Gastrocnemius medialis (tissue), 4 donors: Measurements from ENCODE around the gene BBS10.

Source experiments
- POLR2A ChIP-seq, 2 donors: fragments of 450-650 bp; IDR thresholded peaks; one replicate each; pipeline ENCODE4 v1.6.1; 2017; ENCODE audit warnings: antibody characterized with exemption in 2 of 2, mild to moderate bottlenecking in 2 of 2, moderate library complexity in 2 of 2
- TF ChIP-seq, protein P1 (sequence below), 5 experiments: fragments of 450-650 bp in 3 of 5; fragments of 200-600 bp in 2 of 5; sonication (generic) in 2 of 5; IDR thresholded peaks in 4 of 5; conservative IDR thresholded peaks in 1 of 5; 1 replicate in 4 of 5; 2 replicates in 1 of 5; pipeline ENCODE4 v1.5.1; 2016 to 2019; ENCODE audit warnings: antibody characterized with exemption in 5 of 5, mild to moderate bottlenecking in 3 of 5, moderate library complexity in 3 of 5

DNA sequence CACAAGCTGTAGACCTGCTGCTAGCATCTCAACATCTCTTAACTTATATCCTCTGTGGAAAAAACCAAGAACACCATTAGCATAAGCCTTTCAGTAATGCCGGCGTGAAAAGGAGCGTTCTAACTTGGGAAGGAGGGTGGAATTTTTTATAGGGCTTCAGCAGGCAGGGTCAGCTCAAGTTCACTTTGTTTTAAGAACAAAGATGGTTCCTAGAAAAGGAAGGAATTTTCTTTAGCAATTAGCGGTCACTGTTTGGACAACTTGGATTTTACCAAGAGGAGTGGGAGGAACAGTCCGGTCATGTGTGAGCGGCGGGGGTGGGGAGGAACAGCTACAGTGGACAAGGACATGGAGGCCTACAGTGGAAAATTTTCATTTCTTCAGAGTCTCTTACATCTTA is 35.9 kb downstream of the BBS10 start:
- TF ChIP-seq, protein P1, sequence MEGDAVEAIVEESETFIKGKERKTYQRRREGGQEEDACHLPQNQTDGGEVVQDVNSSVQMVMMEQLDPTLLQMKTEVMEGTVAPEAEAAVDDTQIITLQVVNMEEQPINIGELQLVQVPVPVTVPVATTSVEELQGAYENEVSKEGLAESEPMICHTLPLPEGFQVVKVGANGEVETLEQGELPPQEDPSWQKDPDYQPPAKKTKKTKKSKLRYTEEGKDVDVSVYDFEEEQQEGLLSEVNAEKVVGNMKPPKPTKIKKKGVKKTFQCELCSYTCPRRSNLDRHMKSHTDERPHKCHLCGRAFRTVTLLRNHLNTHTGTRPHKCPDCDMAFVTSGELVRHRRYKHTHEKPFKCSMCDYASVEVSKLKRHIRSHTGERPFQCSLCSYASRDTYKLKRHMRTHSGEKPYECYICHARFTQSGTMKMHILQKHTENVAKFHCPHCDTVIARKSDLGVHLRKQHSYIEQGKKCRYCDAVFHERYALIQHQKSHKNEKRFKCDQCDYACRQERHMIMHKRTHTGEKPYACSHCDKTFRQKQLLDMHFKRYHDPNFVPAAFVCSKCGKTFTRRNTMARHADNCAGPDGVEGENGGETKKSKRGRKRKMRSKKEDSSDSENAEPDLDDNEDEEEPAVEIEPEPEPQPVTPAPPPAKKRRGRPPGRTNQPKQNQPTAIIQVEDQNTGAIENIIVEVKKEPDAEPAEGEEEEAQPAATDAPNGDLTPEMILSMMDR (IDR thresholded peaks at IDR 0.05 in 4 of 5, conservative IDR thresholded peaks at IDR 0.05 in 1 of 5), result no peak
- no peak for TF ChIP-seq POLR2A (IDR thresholded peaks at IDR 0.05)
